H1 (cell line): ENCODE data around the gene TVP23A. TPM values are rescaled to one million over a fixed set of nuclear protein-coding genes. Genes with fewer than 3 reads are reported as not detected.
A peak's percentile ranks its signal among the peaks of the same experiment; 100 is the strongest.

Source experiments
- CTCF ChIA-PET: fragments of 300-600 bp; sonication (Branson Sonifier 250); formaldehyde crosslinking; loops from one replicate; lab custom pipeline; 2021; ENCODE audit not compliant: partially characterized antibody; lab: Charles Lee
- POLR2A ChIA-PET: fragments of 300-600 bp; sonication (Branson Sonifier 250); formaldehyde crosslinking; loops from one replicate; lab custom pipeline; 2021; ENCODE audit warnings: inconsistent platforms; ENCODE audit not compliant: partially characterized antibody; lab: Charles Lee
- DNase-seq, 2 experiments: peaks; one replicate each; pipeline versions ENCODE4 v3.0.0 to v3.0.0-alpha.2; 2010 to 2022; ENCODE audit warnings: low spot score in 2 of 2, low read depth in 1 of 2, mixed read lengths in 1 of 2
- FAIRE-seq: peaks from 2 replicates; lab custom pipeline; 2011; peaks lifted over from hg19 to GRCh38; lab: Jason Lieb, UNC
- H2AFZ ChIP-seq: 2 replicates; pipeline ENCODE4 v1.8.1; 2012; ENCODE audit warnings: low read length, inconsistent platforms
- H2AK5ac ChIP-seq: 2 replicates; pipeline ENCODE4 v1.6.1; 2013; ENCODE audit warnings: low read depth, low read length
- H2BK120ac ChIP-seq: replicated peaks from 2 replicates; pipeline ENCODE3; 2013; ENCODE audit warnings: low read depth, low read length, inconsistent platforms
- H2BK12ac ChIP-seq: 2 replicates; pipeline ENCODE4 v1.6.1; 2013; ENCODE audit warnings: low read depth, low read length
- H2BK15ac ChIP-seq: 2 replicates; pipeline ENCODE4 v1.6.1; 2013; ENCODE audit warnings: low read length
- H2BK20ac ChIP-seq: 2 replicates; pipeline ENCODE4 v1.6.1; 2013; ENCODE audit warnings: low read length
- H2BK5ac ChIP-seq: 2 replicates; pipeline ENCODE4 v1.6.1; 2013; ENCODE audit warnings: low read depth, low read length
- H3K14ac ChIP-seq: 2 replicates; pipeline ENCODE4 v1.6.1; 2013; ENCODE audit warnings: inconsistent platforms; ENCODE audit not compliant: insufficient read length
- H3K18ac ChIP-seq: 2 replicates; pipeline ENCODE4 v1.6.1; 2013; ENCODE audit warnings: low read length; ENCODE audit errors: extremely low read depth
- H3K23ac ChIP-seq: 2 replicates; pipeline ENCODE4 v1.6.1; 2013; ENCODE audit warnings: inconsistent platforms; ENCODE audit not compliant: insufficient read length
- H3K23me2 ChIP-seq: 2 replicates; pipeline ENCODE4 v1.6.1; 2013; ENCODE audit warnings: low read depth, low read length
- H3K27ac ChIP-seq: 2 replicates; pipeline ENCODE4 v1.6.1; 2011; ENCODE audit warnings: low read depth, low read length, inconsistent platforms
- H3K27me3 ChIP-seq, 4 experiments: replicated peaks in 1 of 4; 1 replicate in 1 of 4; 2 replicates in 3 of 4; pipeline versions ENCODE4 v1.6.1 to v1.8.1; 2011 to 2013; ENCODE audit warnings: low read length in 3 of 4, mild to moderate bottlenecking in 3 of 4, inconsistent platforms in 2 of 4, mixed read lengths in 2 of 4, moderate library complexity in 1 of 4; ENCODE audit not compliant: control insufficient read depth in 3 of 4, insufficient read depth in 3 of 4; ENCODE audit errors: extremely low read depth in 1 of 4
- H3K36me3 ChIP-seq, 4 experiments: 2 replicates each; pipeline versions ENCODE4 v1.6.1 to v1.8.1; 2011 to 2013; ENCODE audit warnings: mild to moderate bottlenecking in 4 of 4, low read length in 3 of 4, moderate library complexity in 2 of 4, control low read depth in 1 of 4, inconsistent platforms in 1 of 4; ENCODE audit not compliant: insufficient read depth in 4 of 4, control insufficient read depth in 2 of 4
- H3K4ac ChIP-seq: replicated peaks from 2 replicates; pipeline ENCODE3; 2013; ENCODE audit warnings: low read length, low read depth, mixed read lengths, inconsistent platforms; ENCODE audit not compliant: insufficient read length
- H3K4me1 ChIP-seq, 4 experiments: replicated peaks in 1 of 4; 1 replicate in 1 of 4; 2 replicates in 3 of 4; pipeline versions ENCODE4 v1.6.1 to v1.8.1; 2011 to 2013; ENCODE audit warnings: low read length in 3 of 4, inconsistent platforms in 2 of 4, mixed read lengths in 1 of 4; ENCODE audit not compliant: insufficient read depth in 4 of 4, control insufficient read depth in 3 of 4
- H3K4me2 ChIP-seq, 2 experiments: 2 replicates each; pipeline versions ENCODE4 v1.6.1 to v1.8.1; 2011 to 2013; ENCODE audit warnings: low read depth in 2 of 2, low read length in 2 of 2, control low read depth in 1 of 2, inconsistent platforms in 1 of 2, mild to moderate bottlenecking in 1 of 2; ENCODE audit not compliant: insufficient read depth in 1 of 2
- H3K4me3 ChIP-seq, 4 experiments: fragments of 200-600, 300-600 bp in 1 of 4; sonication (generic), shearing (Covaris generic), sonication (Bioruptor Twin) in 1 of 4; 2 replicates each; pipeline versions ENCODE4 v1.5.1 to v1.8.1; 2011 to 2016; ENCODE audit warnings: low read length in 4 of 4, low read depth in 3 of 4, control low read depth in 2 of 4, inconsistent platforms in 2 of 4, mild to moderate bottlenecking in 2 of 4, mixed read lengths in 1 of 4, moderate library complexity in 1 of 4; ENCODE audit not compliant: insufficient read depth in 2 of 4; ENCODE audit errors: extremely low read depth in 1 of 4
- H3K56ac ChIP-seq: replicated peaks from 2 replicates; pipeline ENCODE3; 2013; ENCODE audit warnings: low read depth, mild to moderate bottlenecking, mixed read lengths, low read length, inconsistent platforms; ENCODE audit not compliant: insufficient read length
- H3K79me1 ChIP-seq: 2 replicates; pipeline ENCODE4 v1.6.1; 2013; ENCODE audit warnings: low read depth, low read length, control low read depth
- H3K79me2 ChIP-seq, 2 experiments: 2 replicates each; pipeline versions ENCODE4 v1.6.1 to v1.8.1; 2012 to 2013; ENCODE audit warnings: low read length in 2 of 2, mild to moderate bottlenecking in 2 of 2, inconsistent platforms in 1 of 2; ENCODE audit not compliant: insufficient read depth in 2 of 2, control insufficient read depth in 1 of 2
- H3K9ac ChIP-seq, 4 experiments: replicated peaks in 1 of 4; 1 replicate in 1 of 4; 2 replicates in 3 of 4; pipeline versions ENCODE4 v1.6.1 to v1.8.1; 2011 to 2013; ENCODE audit warnings: low read depth in 3 of 4, low read length in 3 of 4, control low read depth in 2 of 4, mild to moderate bottlenecking in 2 of 4, moderate library complexity in 2 of 4, inconsistent platforms in 1 of 4; ENCODE audit errors: extremely low read depth in 1 of 4
- H3K9me3 ChIP-seq, 2 experiments: 2 replicates each; pipeline versions ENCODE4 v1.6.1 to v1.8.1; 2012 to 2013; ENCODE audit warnings: mild to moderate bottlenecking in 2 of 2, moderate library complexity in 2 of 2, control low read depth in 1 of 2, inconsistent platforms in 1 of 2, low read depth in 1 of 2, low read length in 1 of 2, mixed read lengths in 1 of 2; ENCODE audit not compliant: insufficient read depth in 2 of 2
- H4K20me1 ChIP-seq, 2 experiments: replicated peaks in 1 of 2; 2 replicates each; pipeline versions ENCODE3 to v1.8.1; 2011 to 2013; ENCODE audit warnings: inconsistent platforms in 2 of 2, low read length in 2 of 2, mild to moderate bottlenecking in 1 of 2; ENCODE audit not compliant: insufficient read depth in 2 of 2, control insufficient read depth in 1 of 2
- H4K5ac ChIP-seq: 2 replicates; pipeline ENCODE4 v1.6.1; 2013; ENCODE audit warnings: low read length, low read depth, mixed read lengths, inconsistent platforms; ENCODE audit not compliant: insufficient read length
- H4K8ac ChIP-seq: 2 replicates; pipeline ENCODE4 v1.8.0; 2013; ENCODE audit warnings: mild to moderate bottlenecking, moderate library complexity, low read length, inconsistent platforms; ENCODE audit not compliant: insufficient read depth; ENCODE audit errors: extremely low read depth
- H4K91ac ChIP-seq: replicated peaks from 2 replicates; pipeline ENCODE3; 2013; ENCODE audit warnings: low read length, mixed read lengths, inconsistent platforms; ENCODE audit not compliant: insufficient read length
- BRCA1 ChIP-seq: IDR thresholded peaks from 2 replicates; pipeline ENCODE4 v1.6.1; 2012; ENCODE audit warnings: low read depth, low read length, improper control_type of control experiment
- CREB1 ChIP-seq: IDR thresholded peaks from 2 replicates; pipeline ENCODE4 v1.6.1; 2012; ENCODE audit warnings: inconsistent platforms
- FOSL1 ChIP-seq: IDR thresholded peaks from 2 replicates; pipeline ENCODE4 v1.6.1; 2011; ENCODE audit warnings: mild to moderate bottlenecking, low read depth, low read length, moderate library complexity; ENCODE audit not compliant: insufficient read depth
- KDM4A ChIP-seq: IDR thresholded peaks from one replicate; pipeline ENCODE4 v1.7.1; 2012; ENCODE audit warnings: low read depth, mild to moderate bottlenecking, moderate library complexity, low read length, inconsistent platforms; ENCODE audit not compliant: severe bottlenecking
- POLR2A ChIP-seq, 2 experiments: IDR thresholded peaks; 1 replicate in 1 of 2; 2 replicates in 1 of 2; pipeline ENCODE4 v1.6.1; 2011; ENCODE audit warnings: low read depth in 2 of 2, low read length in 2 of 2, mild to moderate bottlenecking in 2 of 2; ENCODE audit errors: control extremely low read depth in 1 of 2
- POLR2AphosphoS5 ChIP-seq: IDR thresholded peaks from 2 replicates; pipeline ENCODE4 v1.6.1; 2011; ENCODE audit warnings: low read depth, low read length
- SRF ChIP-seq: IDR thresholded peaks from 2 replicates; pipeline ENCODE4 v1.6.1; 2011; ENCODE audit warnings: mild to moderate bottlenecking, low read depth, low read length, moderate library complexity
- TBP ChIP-seq: IDR thresholded peaks from 2 replicates; pipeline ENCODE4 v1.6.1; 2011; ENCODE audit warnings: low read depth, low read length, improper control_type of control experiment
- ZNF274 ChIP-seq: IDR thresholded peaks from 2 replicates; pipeline ENCODE4 v1.7.0; 2012; ENCODE audit warnings: low read length, borderline replicate concordance; ENCODE audit errors: extremely low read depth
- WGBS, 2 experiments: shearing (Covaris generic) in 1 of 2; methylation state at CpG; one replicate each; pipeline versions ENCODE4 v1.1.6 to v1.1.7; 2013 to 2015; ENCODE audit warnings: low lambda C conversion rate in 2 of 2, mixed read lengths in 2 of 2, inconsistent platforms in 1 of 2, low coverage in 1 of 2, missing lambda C conversion rate in 1 of 2; ENCODE audit not compliant: insufficient replicate concordance in 2 of 2, insufficient coverage in 1 of 2, insufficient read length in 1 of 2; ENCODE audit errors: extremely low coverage in 1 of 2, missing lambda C conversion rate in 1 of 2; 5-methylcytosine and 5-hydroxymethylcytosine counted together
- polyA plus RNA-seq, 7 experiments: library from polyadenylated mRNA; depleted of rRNA in 3 of 7; stranded (reverse) in 5 of 7; unstranded in 2 of 7; fragments of >200 nt in 5 of 7; fragments of 200-250 nt in 2 of 7; gene quantifications; 1 replicate in 5 of 7; 2 replicates in 1 of 7; 4 replicates in 1 of 7; pipeline versions ENCODE4 v1.2.1 to v1.2.3, GENCODE V29; 2011 to 2013; ENCODE audit warnings: missing spikeins in 2 of 7, mixed read lengths in 2 of 7
- total RNA-seq: library from RNA; stranded (reverse); fragmentation: NEBNext Ultra II Directional; extraction: Animal tissue kit (Norgen Biotek cat#: 25700); gene quantifications from 2 replicates; pipeline ENCODE4 v1.2.1, GENCODE V29; 2021

The TVP23A gene
- total and polyA plus RNA-seq, 2 of the 8 experiments (the other 6 are each of a cell fraction or from before 2014, with no cell fraction given) = 2.2 to 3.1 TPM

- H3K4me3 ChIP-seq = no peak overlapping the region
- H2BK15ac ChIP-seq = no peak overlapping the region
- 96% methylated on average over 4 of the region's 4 CpGs; no CpG with 5 or more reads in 1 of the 2 experiments for WGBS, 2 experiments
- H3K23ac ChIP-seq = no peak overlapping the region
- H2BK20ac ChIP-seq = no peak overlapping the region
- no peak overlapping the region for H3K14ac ChIP-seq
- no peak overlapping the region for H3K4me2 ChIP-seq
- H2BK12ac ChIP-seq = no peak overlapping the region
- no peak overlapping the region for H4K91ac ChIP-seq
- H3K27me3 ChIP-seq = no peaks in the 10 kb centered on the region
- no peak overlapping the region for H2AFZ ChIP-seq
- no peak overlapping the region for H3K9ac ChIP-seq
- CTCF ChIA-PET = interaction anchor here (0.6 to 1.0 kb wide), 2 partner anchors 22 to 127 kb away, joined by 3 to 4 read pairs; partner anchors contain the start of gene NUBP1
- DNase-seq (no peak), FAIRE-seq (no peak)
- no peak overlapping the region for H3K18ac ChIP-seq
- 0 out of 2 replicates have a peak overlapping the region, but pooled peaks have one; percentile 1 for H2BK5ac ChIP-seq
- no peak overlapping the region for H3K4ac ChIP-seq
- no peaks in the 10 kb centered on the region for H3K79me2 ChIP-seq
- H4K8ac ChIP-seq = no peak overlapping the region
- H2AK5ac ChIP-seq = no peak overlapping the region
- no peaks in the 10 kb centered on the region for H4K20me1 ChIP-seq
- POLR2A ChIA-PET = no interaction called here
- no peak for TF ChIP-seq FOSL1
- TF ChIP-seq BRCA1 = no peak
- TF ChIP-seq ZNF274 = no peak
- no peak for TF ChIP-seq POLR2A (IDR thresholded peaks at IDR 0.05; ENCODE audit: control extremely low read depth in 1 of 2, low read depth in 2 of 2, low read length in 2 of 2)
- no peak for TF ChIP-seq KDM4A
- no peak for TF ChIP-seq POLR2AphosphoS5
- no peak for TF ChIP-seq TBP
- TF ChIP-seq CREB1 = no peak
- no peak for TF ChIP-seq SRF
- no peak overlapping the region for H3K27ac ChIP-seq
- H2BK120ac ChIP-seq = no peak overlapping the region
- no peaks in the 10 kb centered on the region for H3K23me2 ChIP-seq
- H3K79me1 ChIP-seq = no peaks in the 10 kb centered on the region
- no peaks in the 10 kb centered on the region for H3K9me3 ChIP-seq
- H3K36me3 ChIP-seq = peaks cover 0 to 19% (median 11%) of the 10 kb centered on the region in 4 experiments; a peak in 5 of 8 replicates
- no peak overlapping the region for H4K5ac ChIP-seq
- no peaks in the 10 kb centered on the region for H3K4me1 ChIP-seq
- no peak overlapping the region for H3K56ac ChIP-seq
Measured at GRCh38 chr16:10765772-10766171, 52.8 kb downstream of the TVP23A start.
